ENCODE measurements around the gene MACIR. TPM values are rescaled to one million over a fixed set of nuclear protein-coding genes. Genes with fewer than 3 reads are reported as not detected.
A peak's percentile ranks its signal among the peaks of the same experiment; 100 is the strongest.

Gene MACIR
- total and polyA plus RNA-seq, 9 of the 15 experiments (the other 6 are each of a cell fraction or from before 2014, with no cell fraction given), result 1.4 to 11.6 (median 9.4) TPM

GRCh38 chr5:103280967-103281366 lies 22.4 kb downstream of the MACIR start (continued):
- no peak for TF ChIP-seq PATZ1 (CRISPR knock-in tag; IDR thresholded peaks at IDR 0.05; ENCODE audit: borderline replicate concordance)
- no peak for TF ChIP-seq ZNF316 (IDR thresholded peaks at IDR 0.05)
- peak; percentile 83 for TF ChIP-seq TEAD4 (IDR thresholded peaks at IDR 0.05; ENCODE audit: low read length)
- no peak for TF ChIP-seq TEAD4 (CRISPR knock-in tag; IDR thresholded peaks at IDR 0.05; ENCODE audit: borderline replicate concordance)
- no peak for TF ChIP-seq SETDB1 (IDR thresholded peaks at IDR 0.05; ENCODE audit: low read length)
- no peak for TF ChIP-seq ZNF239 (CRISPR knock-in tag; IDR thresholded peaks at IDR 0.05)
- no peak for TF ChIP-seq HOMEZ (CRISPR knock-in tag; IDR thresholded peaks at IDR 0.05)
- TF ChIP-seq BDP1 (IDR thresholded peaks at IDR 0.05; ENCODE audit: insufficient read depth, insufficient read length), result no peak
- TF ChIP-seq ZBTB40 (IDR thresholded peaks at IDR 0.05), result no peak
- TF ChIP-seq ZBTB40 (CRISPR knock-in tag; IDR thresholded peaks at IDR 0.05), result no peak
- no peak for TF ChIP-seq ELF1 (tag; IDR thresholded peaks at IDR 0.05)
- peak; percentile 34; the same call in 1 of the 2 replicates for TF ChIP-seq STAT5A (IDR thresholded peaks at IDR 0.05; ENCODE audit: borderline replicate concordance, low read length)
- 0 out of 6 replicates have a peak, but pooled peaks of 1 of the 3 experiments have one; percentile 9 for TF ChIP-seq CTCF (IDR thresholded peaks at IDR 0.05 in 2 of 3, conservative IDR thresholded peaks at IDR 0.05 in 1 of 3; ENCODE audit: insufficient read depth in 2 of 3, low read depth in 1 of 3, low read length in 3 of 3)
- TF ChIP-seq SAFB2 (IDR thresholded peaks at IDR 0.05; ENCODE audit: borderline replicate concordance, low read depth, low read length, severe bottlenecking), result no peak
- TF ChIP-seq ZNF431 (CRISPR knock-in tag; IDR thresholded peaks at IDR 0.05), result no peak
